Trophoblast cell (in vitro differentiated cells and primary cell): ENCODE measurements around the gene NSD1.
A peak's percentile ranks its signal among the peaks of the same experiment; 100 is the strongest.
"Not testable (repeated sequence)": the region's sequence is repeated elsewhere in the genome, so short reads cannot be mapped to it uniquely, and the experiment has no call there.

Experiments
- DNase-seq, 2 donors: peaks; one replicate each; pipeline ENCODE4 v3.0.0-alpha.2; 2016
- H2AFZ ChIP-seq: 2 replicates; pipeline ENCODE4 v1.6.1; 2013; ENCODE audit warnings: low read length, moderate library complexity, mild to moderate bottlenecking; ENCODE audit not compliant: insufficient read depth, poor library complexity
- H2AK5ac ChIP-seq: 2 replicates; pipeline ENCODE4 v1.6.1; 2013; ENCODE audit warnings: mild to moderate bottlenecking, low read length
- H2BK120ac ChIP-seq: 2 replicates; pipeline ENCODE4 v1.6.1; 2013; ENCODE audit warnings: low read length, mild to moderate bottlenecking, moderate library complexity; ENCODE audit not compliant: insufficient read depth, poor library complexity
- H2BK12ac ChIP-seq: 2 replicates; pipeline ENCODE4 v1.6.1; 2013; ENCODE audit warnings: mild to moderate bottlenecking, low read length, moderate library complexity
- H2BK5ac ChIP-seq: 2 replicates; pipeline ENCODE4 v1.6.1; 2013; ENCODE audit warnings: low read length, low read depth, moderate library complexity, mild to moderate bottlenecking; ENCODE audit not compliant: poor library complexity
- H3K14ac ChIP-seq: 2 replicates; pipeline ENCODE4 v1.6.1; 2013; ENCODE audit warnings: mild to moderate bottlenecking, low read length
- H3K18ac ChIP-seq: 2 replicates; pipeline ENCODE4 v1.6.1; 2013; ENCODE audit warnings: mild to moderate bottlenecking, low read length
- H3K23ac ChIP-seq: 2 replicates; pipeline ENCODE4 v1.6.1; 2013; ENCODE audit warnings: low read length
- H3K27ac ChIP-seq: 2 replicates; pipeline ENCODE4 v1.5.1; 2013; ENCODE audit warnings: low read depth, mild to moderate bottlenecking, inconsistent platforms, low read length, moderate library complexity
- H3K27me3 ChIP-seq: 2 replicates; pipeline ENCODE4 v1.6.1; 2013; ENCODE audit warnings: inconsistent platforms, mild to moderate bottlenecking, low read length, moderate library complexity; ENCODE audit not compliant: insufficient read depth
- H3K36me3 ChIP-seq, 2 experiments: 1 replicate in 1 of 2; 2 replicates in 1 of 2; pipeline ENCODE4 v1.6.1; 2013; ENCODE audit warnings: low read length in 2 of 2, mild to moderate bottlenecking in 2 of 2, moderate library complexity in 1 of 2; ENCODE audit not compliant: insufficient read depth in 2 of 2, control insufficient read depth in 1 of 2
- H3K4ac ChIP-seq: 2 replicates; pipeline ENCODE4 v1.6.1; 2013; ENCODE audit warnings: low read depth, mild to moderate bottlenecking, low read length, moderate library complexity
- H3K4me1 ChIP-seq, 2 experiments: 1 replicate in 1 of 2; 2 replicates in 1 of 2; pipeline ENCODE4 v1.6.1; 2013; ENCODE audit warnings: low read length in 2 of 2, mild to moderate bottlenecking in 2 of 2, moderate library complexity in 1 of 2; ENCODE audit not compliant: insufficient read depth in 2 of 2, control insufficient read depth in 1 of 2
- H3K4me2 ChIP-seq: 2 replicates; pipeline ENCODE4 v1.6.1; 2013; ENCODE audit warnings: inconsistent platforms, mild to moderate bottlenecking, low read length, moderate library complexity
- H3K4me3 ChIP-seq: 2 replicates; pipeline ENCODE4 v1.5.1; 2013; ENCODE audit warnings: mild to moderate bottlenecking, low read depth, low read length, inconsistent platforms
- H3K79me1 ChIP-seq: one replicate; pipeline ENCODE4 v1.6.1; 2013; ENCODE audit warnings: low read length
- H3K79me2 ChIP-seq: 2 replicates; pipeline ENCODE4 v1.6.1; 2013; ENCODE audit warnings: low read length, mild to moderate bottlenecking; ENCODE audit not compliant: control insufficient read depth, insufficient read depth, poor library complexity
- H3K9ac ChIP-seq: 2 replicates; pipeline ENCODE4 v1.6.1; 2013; ENCODE audit warnings: mild to moderate bottlenecking, low read length
- H3K9me3 ChIP-seq: 2 replicates; pipeline ENCODE4 v1.6.1; 2013; ENCODE audit warnings: low read depth, mild to moderate bottlenecking, control low read depth, inconsistent platforms, low read length; ENCODE audit not compliant: insufficient read depth
- H4K12ac ChIP-seq: 2 replicates; pipeline ENCODE4 v1.6.1; 2013; ENCODE audit warnings: low read depth, mild to moderate bottlenecking, low read length, moderate library complexity
- H4K8ac ChIP-seq: 2 replicates; pipeline ENCODE4 v1.6.1; 2013; ENCODE audit warnings: low read depth, mild to moderate bottlenecking, low read length, moderate library complexity
- H4K91ac ChIP-seq: one replicate; pipeline ENCODE4 v1.6.1; 2013; ENCODE audit warnings: low read depth, mild to moderate bottlenecking, low read length, moderate library complexity
- WGBS: extraction: QIAGEN DNeasy Blood & Tissue Kit; methylation state at CpG from one replicate; pipeline ENCODE4 v1.1.7; 2013; ENCODE audit warnings: missing lambda C conversion rate; ENCODE audit not compliant: insufficient read length, insufficient coverage; ENCODE audit errors: extremely low coverage; 5-methylcytosine and 5-hydroxymethylcytosine counted together

The NSD1 gene

DNA sequence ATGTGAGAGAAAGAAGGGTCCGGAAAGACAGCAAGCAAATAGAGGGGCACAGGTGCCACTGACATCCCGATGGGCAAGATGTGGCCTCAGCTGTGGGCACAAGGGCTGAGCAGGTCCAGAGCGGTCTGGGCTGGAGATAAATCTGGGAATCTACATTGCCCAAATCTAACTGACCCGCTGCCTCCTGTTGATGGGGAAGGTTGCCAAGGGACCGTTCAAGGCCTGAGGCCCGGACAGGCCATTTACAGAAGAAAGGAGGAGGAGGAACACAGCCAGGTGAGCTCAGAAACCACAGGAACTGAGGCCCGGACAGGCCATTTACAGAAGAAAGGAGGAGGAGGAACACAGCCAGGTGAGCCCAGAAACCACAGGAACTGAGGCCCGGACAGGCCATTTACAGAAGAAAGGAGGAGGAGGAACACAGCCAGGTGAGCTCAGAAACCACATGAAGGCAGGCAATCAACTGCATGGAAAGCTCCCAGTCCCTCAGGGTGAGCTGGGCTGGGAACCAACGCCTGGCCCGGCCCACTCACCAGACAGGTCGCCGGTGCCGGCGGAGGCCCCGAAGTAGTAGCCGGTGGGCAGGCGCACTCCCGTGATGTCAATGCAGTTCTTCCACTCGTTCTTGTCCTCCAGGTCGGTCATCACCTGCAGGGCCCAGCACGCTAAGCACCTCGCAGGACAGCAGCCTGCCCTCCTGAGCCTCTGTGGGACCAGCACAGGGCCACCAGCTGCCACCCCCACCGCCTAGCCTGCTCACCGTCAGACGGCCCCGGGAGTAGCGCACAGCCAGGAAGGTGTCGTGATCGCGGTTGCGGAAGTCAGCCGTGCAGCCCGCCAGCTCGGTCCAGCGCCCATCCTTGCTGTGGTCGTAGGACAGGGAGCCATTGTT is 203.3 kb downstream of the NSD1 start:
- no peak overlapping the region for H4K8ac ChIP-seq
- no peak overlapping the region for H3K4me2 ChIP-seq
- no peak overlapping the region for H2BK5ac ChIP-seq
- no peaks in the 10 kb centered on the region for H3K79me2 ChIP-seq
- DNase-seq, result no peak
- no peak overlapping the region for H2BK12ac ChIP-seq
- no peak overlapping the region for H3K4me3 ChIP-seq
- H2AK5ac ChIP-seq, result no peak overlapping the region
- no peak overlapping the region for H3K18ac ChIP-seq
- H3K79me1 ChIP-seq, result no peaks in the 10 kb centered on the region
- no peak overlapping the region for H3K14ac ChIP-seq
- H3K36me3 ChIP-seq, result peaks cover 75 to 79% of the 10 kb centered on the region in 2 experiments
- H3K9me3 ChIP-seq, result no peaks in the 10 kb centered on the region
- H3K4ac ChIP-seq, result no peak overlapping the region
- no peak overlapping the region for H4K91ac ChIP-seq
- H3K23ac ChIP-seq, result no peak overlapping the region
- no CpG with 5 or more reads among the region's 36 CpGs for WGBS
- no peak overlapping the region for H3K27ac ChIP-seq
- H2BK120ac ChIP-seq, result no peak overlapping the region
- H2AFZ ChIP-seq, result no peak overlapping the region
- H4K12ac ChIP-seq, result no peak overlapping the region
- peaks cover 0 to 3% of the 10 kb centered on the region in 2 experiments for H3K4me1 ChIP-seq
- H3K9ac ChIP-seq, result no peak overlapping the region
- H3K27me3 ChIP-seq, result no peaks in the 10 kb centered on the region

DNA sequence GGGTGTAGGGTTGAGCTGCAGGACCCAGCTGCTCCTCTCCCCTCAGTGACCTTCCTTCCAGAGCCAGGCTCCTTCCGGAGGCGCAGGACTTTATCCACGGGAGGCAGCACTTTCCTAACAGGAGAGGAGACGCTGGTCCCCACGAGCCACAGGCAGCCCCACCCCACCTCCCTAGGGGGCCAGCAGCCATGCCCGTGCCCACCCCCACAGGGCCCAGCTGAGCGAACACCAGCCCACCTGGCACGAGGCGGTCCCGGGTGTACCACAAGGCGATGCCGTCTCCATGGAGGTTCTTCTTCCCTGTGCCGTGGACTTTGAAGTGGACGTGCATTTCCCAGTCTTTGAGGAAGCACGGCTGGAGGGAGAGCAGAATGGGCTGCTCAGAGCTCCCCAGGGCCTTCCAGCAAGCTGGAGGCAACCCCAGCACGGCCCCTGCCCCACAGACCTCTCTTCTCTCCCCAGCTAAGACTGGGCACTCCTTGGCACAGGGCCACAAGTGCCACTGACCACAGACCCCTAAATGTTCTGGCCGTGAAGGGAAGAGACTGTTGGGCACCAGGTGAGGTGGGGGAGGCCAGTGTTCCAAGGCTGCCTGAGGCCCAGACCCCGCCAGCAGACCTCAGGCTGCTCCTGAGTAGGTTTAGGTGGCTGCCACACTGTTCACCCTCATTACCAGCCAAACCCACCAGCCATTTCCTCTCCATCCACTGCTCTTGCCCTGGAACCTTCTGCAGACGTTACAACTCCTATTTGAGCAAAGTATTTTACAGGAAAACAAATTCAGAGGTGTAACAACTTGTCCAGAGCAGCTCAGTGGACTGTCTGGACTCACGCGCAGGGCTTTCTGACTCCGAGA is 204.9 kb downstream of the NSD1 start:
- Histone ChIP-seq H4K91ac (no peak overlapping the region), H3K27ac (no peak overlapping the region), H3K79me2 (peaks cover 2% of the 10 kb centered on the region), H2BK5ac (no peak overlapping the region), H4K8ac (no peak overlapping the region), H3K9me3 (no peaks in the 10 kb centered on the region), H3K14ac (no peak overlapping the region), H3K27me3 (no peaks in the 10 kb centered on the region), H3K23ac (no peak overlapping the region), H3K4me2 (no peak overlapping the region), H3K18ac (no peak overlapping the region), H2AK5ac (no peak overlapping the region), H2AFZ (no peak overlapping the region), H3K4ac (no peak overlapping the region), H3K4me3 (no peak overlapping the region), H3K36me3 (peaks cover 63% of the 10 kb centered on the region in 2 experiments), H3K79me1 (no peaks in the 10 kb centered on the region), H3K9ac (no peak overlapping the region), H4K12ac (no peak overlapping the region), H3K4me1 (peaks cover 0 to 3% of the 10 kb centered on the region in 2 experiments), H2BK120ac (no peak overlapping the region), H2BK12ac (no peak overlapping the region)
- no peak for DNase-seq
- no CpG with 5 or more reads among the region's 22 CpGs for WGBS

DNA sequence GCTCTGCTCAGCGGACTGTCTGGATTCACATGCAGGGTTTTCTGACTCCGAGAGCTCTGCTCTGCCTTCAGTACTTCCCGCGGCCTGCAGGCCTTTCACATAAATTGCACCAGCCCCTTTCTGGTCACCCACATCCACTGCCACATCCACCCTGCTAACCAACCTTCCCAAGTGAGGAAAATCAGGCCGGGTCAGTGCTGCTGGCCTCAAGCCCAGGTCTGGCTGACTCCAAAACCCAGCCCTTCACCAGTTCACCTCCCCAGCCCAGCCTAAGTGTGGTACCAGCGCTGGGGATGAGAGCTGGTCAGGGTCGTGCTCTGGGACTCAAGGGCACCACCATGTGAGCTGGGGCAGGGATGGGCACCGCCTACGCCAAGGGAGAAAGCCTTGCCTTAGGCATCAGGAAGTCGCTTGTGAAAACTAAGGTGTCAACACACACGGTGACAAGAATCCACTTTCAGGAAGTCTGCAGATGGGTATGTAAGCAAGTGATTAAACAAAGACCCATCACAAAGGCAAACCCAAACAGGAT is 205.6 kb downstream of the NSD1 start:
- peaks cover 56 to 60% of the 10 kb centered on the region in 2 experiments for H3K36me3 ChIP-seq
- no peak overlapping the region for H2BK12ac ChIP-seq
- H3K4me3 ChIP-seq, result peak overlapping the region; percentile 14
- H3K27ac ChIP-seq, result no peak overlapping the region
- H3K14ac ChIP-seq, result no peak overlapping the region
- no peak overlapping the region for H3K4me2 ChIP-seq
- no peak for DNase-seq
- no peaks in the 10 kb centered on the region for H3K9me3 ChIP-seq
- H3K27me3 ChIP-seq, result no peaks in the 10 kb centered on the region
- H4K8ac ChIP-seq, result no peak overlapping the region
- no peak overlapping the region for H2BK120ac ChIP-seq
- H4K91ac ChIP-seq, result no peak overlapping the region
- no CpG with 5 or more reads among the region's 11 CpGs for WGBS
- H3K79me2 ChIP-seq, result peaks cover 2% of the 10 kb centered on the region
- H3K4ac ChIP-seq, result no peak overlapping the region
- no peak overlapping the region for H2AFZ ChIP-seq
- H3K4me1 ChIP-seq, result peaks cover 0 to 3% of the 10 kb centered on the region in 2 experiments
- H3K23ac ChIP-seq, result no peak overlapping the region
- H4K12ac ChIP-seq, result peak overlapping the region; percentile 31
- no peak overlapping the region for H2BK5ac ChIP-seq
- no peak overlapping the region for H3K18ac ChIP-seq
- H2AK5ac ChIP-seq, result no peak overlapping the region
- H3K9ac ChIP-seq, result no peak overlapping the region
- no peaks in the 10 kb centered on the region for H3K79me1 ChIP-seq

DNA sequence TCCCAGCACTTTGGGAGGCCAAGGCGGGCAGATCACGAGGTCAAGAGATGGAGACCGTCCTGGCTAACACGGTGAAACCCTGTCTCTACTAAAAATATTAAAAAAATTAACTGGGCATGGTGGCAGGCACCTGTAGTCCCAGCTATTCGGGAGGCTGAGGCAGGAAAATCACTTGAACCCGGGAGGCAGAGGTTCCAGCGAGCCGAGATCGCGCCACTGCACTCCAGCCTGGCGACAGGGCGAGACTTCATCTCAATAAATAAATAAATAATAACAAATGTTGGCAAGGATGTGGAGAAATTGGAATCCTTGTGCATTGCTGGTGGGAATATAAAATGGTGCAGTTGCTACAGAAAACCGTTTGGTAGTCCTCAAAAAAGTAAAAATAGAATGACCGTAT is 209.4 kb downstream of the NSD1 start:
- H4K8ac ChIP-seq, H3K27ac ChIP-seq, H4K12ac ChIP-seq, H3K79me1 ChIP-seq, H3K4me3 ChIP-seq, H4K91ac ChIP-seq, H3K27me3 ChIP-seq, H2AK5ac ChIP-seq, H2AFZ ChIP-seq, DNase-seq, H3K23ac ChIP-seq, H3K4me1 ChIP-seq, H2BK5ac ChIP-seq, H3K79me2 ChIP-seq, H3K9me3 ChIP-seq, H2BK12ac ChIP-seq, H3K18ac ChIP-seq, H2BK120ac ChIP-seq, H3K4ac ChIP-seq, H3K4me2 ChIP-seq, H3K14ac ChIP-seq, H3K9ac ChIP-seq: not testable (repeated sequence)
- peaks cover 24 to 31% of the 10 kb centered on the region in 2 experiments for H3K36me3 ChIP-seq
- WGBS, result no CpG with 5 or more reads among the region's 14 CpGs
